ENCODE results near the gene ARHGEF10L. TPM values are rescaled to one million over a fixed set of nuclear protein-coding genes. Genes with fewer than 3 reads are reported as not detected.
"Not testable (repeated sequence)": the region's sequence is repeated elsewhere in the genome, so short reads cannot be mapped to it uniquely, and the experiment has no call there.

The ARHGEF10L gene
- total RNA-seq, 2 donors from 2014 or later: 26.0 to 39.7 TPM

DNA sequence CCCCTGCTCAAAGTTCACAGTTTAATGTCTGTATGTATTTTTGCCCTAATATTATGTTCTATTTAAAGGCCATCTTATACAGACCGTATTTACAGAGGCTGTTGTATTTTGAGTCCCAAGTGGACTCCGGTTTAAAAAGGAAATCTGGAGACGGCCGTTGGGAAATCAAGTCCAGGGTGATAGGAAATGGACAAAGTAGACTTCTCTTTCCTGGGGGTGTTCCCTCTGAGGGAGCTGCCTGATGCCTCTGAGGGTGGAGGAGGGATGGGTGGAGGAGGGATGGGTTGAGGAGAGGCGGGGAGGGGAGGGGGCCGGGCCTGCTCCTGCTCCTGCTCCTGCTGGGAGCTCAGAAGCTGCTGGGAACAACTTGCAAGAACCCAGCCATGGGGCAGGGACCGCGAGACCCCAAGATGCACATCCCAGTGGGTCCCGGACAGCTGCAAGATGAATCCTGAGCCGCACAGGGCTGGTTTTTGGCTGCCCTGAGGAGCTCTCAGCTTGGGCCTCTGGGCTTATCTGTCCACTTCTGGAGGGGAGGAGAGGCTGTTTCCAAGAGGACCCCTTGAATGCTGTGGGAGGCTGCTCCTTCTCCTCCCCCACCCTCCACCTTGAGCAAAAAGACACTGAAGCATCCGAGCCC lies 203.6 kb downstream of the ARHGEF10L start:
- H3K4me1 ChIP-seq (replicated peaks): no peaks in the 10 kb centered on the region
- no peak overlapping the region for H3K27ac ChIP-seq
- intact Hi-C loops (cut with DNase I): no loop called here
- H3K27me3 ChIP-seq (replicated peaks; ENCODE audit: insufficient read depth): no peaks in the 10 kb centered on the region
- no peak for DNase-seq (ENCODE audit: low spot score)
- no peaks in the 10 kb centered on the region for H3K9me3 ChIP-seq
- no peaks in the 10 kb centered on the region for H3K36me3 ChIP-seq
- no peak overlapping the region for H3K4me3 ChIP-seq
- 62% methylated on average over 11 of the region's 11 CpGs for WGBS
- TF ChIP-seq CTCF (IDR thresholded peaks at IDR 0.05): no peak
- no peak for TF ChIP-seq POLR2A (IDR thresholded peaks at IDR 0.05)
- TF ChIP-seq POLR2AphosphoS5 (IDR thresholded peaks at IDR 0.05): no peak

DNA sequence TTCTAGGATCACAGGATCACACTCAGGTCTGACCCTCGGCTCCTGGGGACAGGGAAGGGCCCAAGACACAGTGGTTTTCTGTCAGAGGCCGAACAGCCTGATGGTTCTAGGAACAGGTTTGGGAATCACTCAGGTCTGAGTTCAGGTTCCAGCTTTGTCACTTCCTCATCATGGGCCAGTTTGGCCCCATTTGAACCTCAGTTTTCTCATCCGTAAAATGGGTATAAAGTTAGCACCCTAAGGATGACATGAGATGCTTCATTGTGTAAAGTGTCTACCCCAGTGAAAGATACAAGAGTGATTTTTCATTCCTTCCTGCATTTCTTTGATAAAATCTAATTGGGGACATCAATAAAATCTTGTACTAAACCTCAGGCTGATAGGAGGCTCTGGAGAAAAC lies 204.4 kb downstream of the ARHGEF10L start:
- Histone ChIP-seq H3K4me1 (replicated peaks) (no peaks in the 10 kb centered on the region), H3K27me3 (replicated peaks; ENCODE audit: insufficient read depth) (no peaks in the 10 kb centered on the region), H3K4me3 (no peak overlapping the region), H3K36me3 (no peaks in the 10 kb centered on the region), H3K9me3 (no peaks in the 10 kb centered on the region), H3K27ac (no peak overlapping the region)
- TF ChIP-seq POLR2A (IDR thresholded peaks at IDR 0.05) (no peak), CTCF (IDR thresholded peaks at IDR 0.05) (no peak), POLR2AphosphoS5 (IDR thresholded peaks at IDR 0.05) (no peak)
- intact Hi-C loops (cut with DNase I): no loop called here
- 95% methylated on average over 3 of the region's 3 CpGs for WGBS
- DNase-seq (ENCODE audit: low spot score): no peak

DNA sequence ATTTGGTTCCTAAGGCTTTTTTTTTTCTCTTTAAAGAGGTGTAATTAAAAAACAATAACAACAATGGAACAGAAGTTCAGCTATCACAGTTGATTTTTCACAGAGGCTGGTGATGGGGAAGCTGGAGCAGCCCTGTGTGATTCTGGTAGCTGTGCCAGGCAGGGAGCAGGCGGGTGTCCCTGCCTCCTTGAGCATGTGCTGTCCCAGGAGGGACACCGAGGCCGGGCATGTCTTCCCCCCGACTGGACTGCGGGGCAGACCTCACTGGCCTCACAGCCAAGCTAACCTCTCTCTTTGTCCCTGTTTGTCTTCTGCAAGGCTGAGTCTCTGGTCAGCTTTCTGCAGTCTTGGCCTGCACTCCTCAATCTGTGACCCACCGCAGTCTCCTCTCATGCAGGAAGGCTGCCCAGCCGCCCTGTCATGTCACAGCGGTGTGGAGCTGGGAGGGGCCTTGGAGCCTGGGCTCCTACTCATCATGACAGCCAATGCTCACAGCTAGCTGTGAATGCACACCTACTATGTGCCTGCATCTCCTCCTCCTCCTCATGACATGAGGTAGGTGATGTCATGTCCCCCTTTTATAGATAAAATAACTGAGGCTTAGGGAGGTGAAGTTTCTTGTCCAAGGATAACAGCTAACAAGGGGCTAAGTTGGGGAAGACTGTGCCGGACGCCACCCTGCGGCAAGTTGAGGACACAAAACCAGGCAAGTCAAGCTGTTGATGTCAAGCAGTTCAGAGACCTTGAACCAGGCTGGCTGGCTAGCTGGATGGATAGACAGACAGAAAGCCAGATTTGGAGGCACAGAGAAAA lies 205.4 kb downstream of the ARHGEF10L start:
- Histone ChIP-seq H3K4me3 (no peak overlapping the region), H3K36me3 (no peaks in the 10 kb centered on the region), H3K27ac (no peak overlapping the region), H3K27me3 (replicated peaks; ENCODE audit: insufficient read depth) (no peaks in the 10 kb centered on the region), H3K4me1 (replicated peaks) (no peaks in the 10 kb centered on the region), H3K9me3 (no peaks in the 10 kb centered on the region)
- 85% methylated on average over 11 of the region's 11 CpGs for WGBS
- DNase-seq (ENCODE audit: low spot score): no peak
- TF ChIP-seq POLR2A (IDR thresholded peaks at IDR 0.05): no peak
- intact Hi-C loops (cut with DNase I): no loop called here

DNA sequence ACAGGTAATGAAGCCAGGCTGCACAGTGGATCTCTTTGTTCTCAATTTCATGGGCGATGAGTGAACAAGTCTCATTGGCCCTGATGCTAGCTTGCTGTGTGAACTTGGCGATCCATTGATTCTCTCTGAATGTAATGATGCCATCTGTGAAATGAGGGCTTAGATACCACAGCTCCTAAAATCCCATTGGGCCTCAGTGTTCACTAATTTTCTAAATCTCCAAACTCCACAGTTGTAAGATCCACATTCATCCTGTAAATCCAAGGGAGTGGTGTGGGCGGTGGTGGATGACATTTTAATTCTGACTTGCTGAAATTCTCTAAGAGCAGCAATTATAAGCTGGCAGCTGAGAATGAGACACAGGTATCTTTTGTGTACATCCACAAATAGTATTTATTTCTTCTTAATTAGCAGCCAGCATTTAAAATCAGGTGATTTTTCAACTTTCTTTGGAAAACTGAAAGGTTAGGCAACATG lies 206.0 kb downstream of the ARHGEF10L start:
- 84% methylated on average over 3 of the region's 3 CpGs for WGBS
- no peak overlapping the region for H3K4me3 ChIP-seq
- no peaks in the 10 kb centered on the region for H3K4me1 ChIP-seq (replicated peaks)
- no peak for DNase-seq (ENCODE audit: low spot score)
- no peaks in the 10 kb centered on the region for H3K9me3 ChIP-seq
- no peaks in the 10 kb centered on the region for H3K36me3 ChIP-seq
- intact Hi-C loops (cut with DNase I): no loop called here
- TF ChIP-seq POLR2A (IDR thresholded peaks at IDR 0.05) (no peak), POLR2AphosphoS5 (IDR thresholded peaks at IDR 0.05) (no peak), CTCF (IDR thresholded peaks at IDR 0.05) (no peak)
- H3K27me3 ChIP-seq (replicated peaks; ENCODE audit: insufficient read depth): no peaks in the 10 kb centered on the region
- no peak overlapping the region for H3K27ac ChIP-seq

DNA sequence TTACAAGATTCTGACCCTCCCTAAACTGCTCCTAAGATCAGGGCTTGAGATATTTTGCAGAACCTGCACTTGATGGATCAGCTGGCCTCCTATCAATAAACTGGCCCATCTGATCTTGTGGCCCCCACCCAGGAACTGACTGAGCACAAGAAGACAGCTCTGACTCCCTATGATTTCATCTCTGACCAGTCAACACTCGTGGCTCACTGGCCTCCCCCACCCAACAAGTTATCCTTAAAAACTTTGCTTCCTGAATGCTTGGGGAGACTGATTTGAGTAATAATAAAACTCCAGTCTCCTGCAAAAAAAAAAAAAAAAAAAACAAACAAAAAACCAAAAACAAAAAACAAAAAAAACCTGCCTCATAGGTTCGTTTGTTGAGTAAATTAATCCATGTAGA lies 206.8 kb downstream of the ARHGEF10L start:
- H3K4me1 ChIP-seq (replicated peaks); H3K27ac ChIP-seq; H3K27me3 ChIP-seq (replicated peaks; ENCODE audit: insufficient read depth); DNase-seq (ENCODE audit: low spot score); H3K36me3 ChIP-seq; H3K9me3 ChIP-seq; H3K4me3 ChIP-seq; intact Hi-C loops (cut with DNase I): not testable (repeated sequence)
- WGBS: 82% methylated on average over 2 of the region's 2 CpGs

All from prostate gland (tissue), 2 donors.